ENCODE data around the gene SLC44A5.
"Not testable (repeated sequence)": the region's sequence is repeated elsewhere in the genome, so short reads cannot be mapped to it uniquely, and the experiment has no call there.

SLC44A5 gene

GRCh38 chr1:75520862-75521475 is 89.9 kb downstream of the SLC44A5 start:
- no peak for DNase-seq

GRCh38 chr1:75519651-75520427 is 91.1 kb downstream of the SLC44A5 start:
- no peak for DNase-seq

GRCh38 chr1:75518686-75519085 is 92.2 kb downstream of the SLC44A5 start:
- DNase-seq = no peak

DNA sequence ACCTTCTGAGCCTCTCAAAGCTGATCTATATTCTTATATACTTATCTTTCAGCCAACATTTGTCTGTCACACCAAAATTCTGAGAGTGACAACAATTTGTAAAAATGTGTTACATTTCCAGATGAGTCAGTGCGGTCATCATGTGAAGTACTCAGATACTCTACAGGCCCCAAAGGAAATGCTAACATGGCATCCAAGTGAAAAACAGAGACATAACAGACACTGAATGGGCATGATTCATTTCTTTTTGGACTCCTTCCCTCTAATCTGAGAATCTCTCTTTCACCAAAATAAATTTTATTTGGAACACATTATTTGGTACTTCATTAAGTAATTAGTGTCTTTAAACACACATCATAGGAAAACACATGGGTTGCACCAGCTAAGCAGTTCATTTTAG is 96.6 kb downstream of the SLC44A5 start:
- DNase-seq = no peak

DNA sequence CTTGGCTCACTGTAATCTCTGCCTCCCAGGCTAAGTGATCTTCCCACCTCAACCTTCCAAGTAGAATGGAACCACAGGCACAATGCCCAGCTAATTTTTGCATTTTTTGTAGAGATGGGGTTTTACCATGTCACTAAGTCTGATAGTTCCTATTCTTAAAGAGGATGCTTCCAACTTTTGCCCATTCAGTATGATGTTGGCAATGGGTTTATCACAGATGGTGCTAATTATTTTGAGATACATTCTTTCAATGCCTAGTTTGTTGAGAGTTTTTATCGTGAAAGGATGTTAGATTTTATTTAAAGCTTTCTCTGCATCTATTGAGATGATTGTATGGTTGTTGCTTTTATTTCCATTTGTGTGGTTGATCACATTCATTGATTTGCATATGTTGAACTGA is 103.9 kb downstream of the SLC44A5 start:
- DNase-seq = no peak

GRCh38 chr1:75503221-75503974 is 107.5 kb downstream of the SLC44A5 start:
- no peak for DNase-seq

GRCh38 chr1:75502776-75503175 is 108.1 kb downstream of the SLC44A5 start:
- no peak for DNase-seq

DNA sequence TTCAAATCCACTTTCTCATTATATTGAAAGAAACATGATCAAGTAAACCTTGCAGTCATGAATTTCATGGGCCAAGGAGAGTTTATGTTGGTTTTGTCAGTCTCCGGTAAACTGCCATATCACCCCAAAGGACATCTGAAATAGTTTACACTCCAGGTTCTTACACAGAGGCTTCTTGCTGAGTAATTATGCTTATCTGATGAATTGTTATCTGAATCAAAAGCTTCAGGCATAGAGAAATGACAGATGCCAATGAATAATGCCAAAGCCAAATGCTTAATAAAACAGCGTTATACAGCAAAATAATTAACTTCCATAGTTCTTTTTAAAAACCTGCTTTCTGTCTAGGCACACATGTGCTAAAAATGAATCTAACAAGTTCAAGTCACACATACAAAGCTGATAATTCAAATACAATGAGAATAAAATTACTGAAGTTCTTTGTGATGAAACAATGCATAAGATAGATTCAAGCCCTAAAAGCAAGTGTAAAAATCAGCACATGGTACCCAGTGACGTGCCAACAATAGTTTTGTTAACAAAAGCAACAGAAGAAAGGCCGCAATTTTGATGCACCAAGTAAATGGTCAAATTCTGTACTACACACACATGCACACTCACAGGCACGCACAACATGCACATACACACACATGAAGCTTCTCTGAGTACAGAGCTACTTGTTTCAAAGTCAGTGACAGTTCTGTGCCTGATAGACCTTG is 109.2 kb downstream of the SLC44A5 start:
- no peak for DNase-seq

GRCh38 chr1:75492011-75492410 is 118.9 kb downstream of the SLC44A5 start:
- DNase-seq = no peak

GRCh38 chr1:75487399-75487798 is 123.5 kb downstream of the SLC44A5 start:
- DNase-seq = no peak

GRCh38 chr1:75484789-75485188 is 126.1 kb downstream of the SLC44A5 start:
- DNase-seq = no peak

DNA sequence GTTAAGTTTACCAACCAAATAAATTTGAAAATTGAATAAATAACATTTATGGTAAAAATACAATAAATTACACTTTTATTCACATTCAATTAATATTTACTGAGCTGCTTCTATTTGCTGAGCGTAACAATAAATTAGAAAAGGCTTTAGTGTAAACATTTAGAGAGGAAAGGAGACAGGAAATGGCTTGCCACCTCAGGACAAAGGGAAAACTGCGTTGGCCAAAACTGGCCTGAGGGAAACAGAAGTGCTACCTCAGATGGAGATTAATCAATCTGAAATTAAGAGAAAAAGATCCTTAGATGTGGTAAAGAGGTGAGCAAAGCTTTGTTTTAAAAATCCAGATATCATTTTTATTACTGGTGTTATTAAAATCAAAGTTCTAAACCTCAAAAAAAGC is 128.0 kb downstream of the SLC44A5 start:
- no peak for DNase-seq

GRCh38 chr1:75476486-75476885 is 134.4 kb downstream of the SLC44A5 start:
- DNase-seq = not testable (repeated sequence)

DNA sequence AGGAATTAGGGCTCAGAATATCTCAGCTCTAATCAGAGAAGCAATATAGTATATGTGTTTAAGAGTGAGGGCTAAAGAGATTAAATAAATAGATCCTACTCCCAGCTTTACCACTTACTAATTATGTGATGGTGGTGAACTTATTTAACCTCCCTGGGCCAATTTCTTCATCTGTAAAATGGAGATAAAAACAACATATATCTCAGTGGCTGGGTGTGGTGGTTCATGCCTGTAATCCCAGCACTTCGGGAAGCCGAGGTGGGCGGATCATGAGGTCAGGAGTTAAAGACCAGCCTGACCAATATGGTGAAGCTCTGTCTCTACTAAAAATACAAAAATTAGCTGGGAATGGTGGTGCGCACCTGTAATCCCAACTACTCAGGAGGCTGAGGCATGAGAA is 135.2 kb downstream of the SLC44A5 start:
- DNase-seq = no peak

GRCh38 chr1:75472971-75473603 is 137.8 kb downstream of the SLC44A5 start:
- no peak for DNase-seq

DNA sequence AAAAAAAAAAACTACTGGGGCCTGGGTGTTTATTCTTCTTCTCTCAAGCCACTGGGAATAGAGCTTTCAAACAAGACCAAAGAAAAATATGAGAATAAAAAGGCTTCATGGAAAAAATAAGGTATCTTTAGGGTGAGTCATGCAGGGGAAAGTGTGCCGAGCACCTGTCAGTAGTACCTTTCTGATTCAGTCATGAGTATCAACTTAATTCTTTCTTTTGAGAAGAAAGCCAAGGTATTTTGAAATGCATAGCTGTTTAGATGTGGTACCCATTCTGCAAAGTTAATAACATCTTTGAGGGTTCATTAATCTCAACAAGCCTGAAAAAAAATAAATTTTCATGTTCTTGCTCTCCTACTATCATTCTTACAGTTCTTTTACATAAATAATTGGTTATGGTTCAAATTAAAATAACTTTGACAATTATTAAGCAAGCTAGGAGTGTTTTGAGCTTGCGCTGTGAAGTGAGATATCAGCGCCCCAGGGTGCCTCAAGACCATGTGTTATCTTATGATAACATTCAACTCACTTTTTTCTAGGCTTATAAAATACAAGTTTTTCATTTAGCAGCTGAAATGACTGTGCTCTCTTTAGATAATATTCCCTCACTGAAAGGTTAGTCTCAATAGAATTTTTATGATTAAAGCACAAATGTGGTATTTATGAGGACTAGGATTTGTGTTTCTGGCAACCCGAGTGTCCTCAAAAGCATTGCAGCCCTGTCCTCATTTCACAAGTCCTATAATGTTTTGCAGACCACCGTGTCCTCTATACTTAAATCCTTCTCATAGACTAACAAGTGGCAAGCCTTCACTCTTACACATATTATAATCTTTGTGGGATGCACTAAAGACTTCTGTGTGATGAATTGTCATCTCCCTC is 138.6 kb downstream of the SLC44A5 start:
- DNase-seq = no peak

- no peak for DNase-seq
These were observed 139.7 kb downstream of the SLC44A5 start for GRCh38 chr1:75471252-75471651.

- no peak for DNase-seq
These were observed 140.5 kb downstream of the SLC44A5 start for GRCh38 chr1:75470448-75470847.

DNA sequence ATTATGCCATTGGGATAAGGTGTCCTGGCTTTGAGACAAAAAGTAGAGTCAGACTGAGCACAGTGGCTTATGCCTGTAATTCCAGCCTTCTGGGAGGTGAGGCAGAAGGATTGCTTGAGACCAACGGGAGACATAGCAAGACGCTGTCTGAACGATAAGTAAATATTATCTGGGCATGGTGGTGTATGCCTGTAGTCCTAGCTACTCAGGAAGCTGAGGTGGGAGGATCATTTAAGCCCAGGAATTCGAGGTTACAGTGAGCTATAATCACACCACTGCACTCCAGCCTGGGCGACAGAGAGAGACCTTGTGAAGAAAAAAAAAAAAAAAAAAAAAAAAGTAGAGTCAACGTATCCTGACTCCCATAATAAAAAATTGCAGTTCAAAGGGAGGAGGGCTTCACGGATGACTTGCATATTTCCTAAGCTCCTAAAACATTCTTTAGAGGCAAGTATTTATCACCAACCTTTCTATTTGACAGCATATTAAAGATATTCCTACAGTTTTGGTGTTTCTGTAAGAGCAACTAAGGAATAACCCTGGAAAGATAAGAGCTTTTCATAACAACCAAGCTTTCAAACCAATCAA is 141.2 kb downstream of the SLC44A5 start:
- no peak for DNase-seq

DNA sequence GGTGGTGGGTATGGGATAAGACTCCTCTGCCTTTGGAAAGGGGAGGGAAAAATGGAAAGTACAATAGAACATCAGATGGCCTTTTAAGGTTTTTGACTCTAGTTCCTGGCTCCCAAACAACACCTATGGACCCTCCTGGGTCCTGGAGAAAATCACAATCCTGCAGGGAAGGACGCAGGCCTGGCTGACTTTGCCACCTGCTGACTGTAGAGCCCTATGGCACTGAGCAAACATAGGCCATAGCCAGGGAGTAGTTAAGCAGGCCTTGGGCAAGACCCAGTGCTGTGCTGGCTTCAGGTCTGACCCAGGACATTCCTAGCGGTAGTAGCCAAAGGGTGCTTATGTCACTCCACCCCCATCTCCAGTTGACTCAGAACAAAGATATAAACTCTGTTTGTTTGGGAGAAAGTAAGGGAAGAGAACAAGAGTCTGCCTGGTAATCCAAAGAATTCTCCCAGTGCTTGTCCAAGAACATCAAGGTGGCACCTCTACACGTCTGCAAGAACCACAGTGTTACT is 149.0 kb downstream of the SLC44A5 start:
- DNase-seq = no peak

GRCh38 chr1:75449998-75450397 is 160.9 kb downstream of the SLC44A5 start:
- DNase-seq = no peak
